Panc1 (cell line): ENCODE measurements around the gene DENND6A. TPM values are rescaled to one million over a fixed set of nuclear protein-coding genes. Genes with fewer than 3 reads are reported as not detected.

Experiments
- ATAC-seq: fragments of 200-7000 bp; cut with Tn5 transposase; 2 replicates; pipeline ENCODE4 v1.9.1; 2020; ENCODE audit warnings: mild to moderate bottlenecking, moderate library complexity
- BruUV-seq: library from RNA; stranded (reverse); fragments of 400-500 nt; replicated peaks from 2 replicates; lab custom pipeline; 2021; lab: Mats Ljungman, UMichigan
- CTCF ChIA-PET: fragments of 300-600 bp; sonication (Branson Sonifier 250); formaldehyde crosslinking; loops from one replicate; lab custom pipeline; 2022; ENCODE audit warnings: antibody characterized with exemption; lab: Charles Lee
- POLR2A ChIA-PET: fragments of 300-600 bp; sonication (Branson Sonifier 250); formaldehyde crosslinking; loops from one replicate; lab custom pipeline; 2022; ENCODE audit warnings: antibody characterized with exemption; lab: Charles Lee
- DNase-seq: peaks from one replicate; pipeline ENCODE4 v3.0.0-alpha.2; 2010; ENCODE audit warnings: low read depth, low spot score
- H3K27ac ChIP-seq: 2 replicates; pipeline ENCODE4 v1.5.1; 2011; ENCODE audit warnings: mild to moderate bottlenecking, low read length, inconsistent platforms
- H3K27me3 ChIP-seq: fragments of 200-500 bp; sonication (Bioruptor generic); 2 replicates; pipeline ENCODE4 v1.6.0; 2014; ENCODE audit warnings: low read length, inconsistent platforms; ENCODE audit not compliant: control insufficient read depth, insufficient read depth
- H3K36me3 ChIP-seq: fragments of 200-500 bp; sonication (Bioruptor generic); 2 replicates; pipeline ENCODE4 v1.5.1; 2014; ENCODE audit warnings: inconsistent platforms, mild to moderate bottlenecking, low read length, moderate library complexity; ENCODE audit not compliant: control insufficient read depth, insufficient read depth
- H3K4me1 ChIP-seq: 2 replicates; pipeline ENCODE4 v1.5.1; 2011; ENCODE audit warnings: inconsistent platforms, mild to moderate bottlenecking, low read length, moderate library complexity; ENCODE audit not compliant: control insufficient read depth, insufficient read depth
- H3K4me3 ChIP-seq, 2 experiments: 2 replicates each; pipeline ENCODE4 v1.5.1; 2011 to 2012; ENCODE audit warnings: low read depth in 2 of 2, low read length in 2 of 2, mild to moderate bottlenecking in 2 of 2, inconsistent platforms in 1 of 2, moderate library complexity in 1 of 2
- H3K9me3 ChIP-seq: fragments of 200-500 bp; sonication (Bioruptor generic); 2 replicates; pipeline ENCODE4 v1.5.1; 2014; ENCODE audit warnings: low read depth, mild to moderate bottlenecking, inconsistent platforms, low read length, moderate library complexity; ENCODE audit not compliant: control insufficient read depth, insufficient read depth
- POLR2AphosphoS5 ChIP-seq: IDR thresholded peaks from 2 replicates; pipeline ENCODE4 v1.6.1; 2012; ENCODE audit warnings: mild to moderate bottlenecking, low read depth, low read length, moderate library complexity
- SIN3A ChIP-seq: IDR thresholded peaks from 2 replicates; pipeline ENCODE4 v1.6.1; 2012; ENCODE audit warnings: low read depth, mild to moderate bottlenecking, low read length, moderate library complexity, borderline replicate concordance; ENCODE audit not compliant: insufficient read depth
- TCF7L2 ChIP-seq: IDR thresholded peaks from 2 replicates; pipeline ENCODE4 v1.6.1; 2011; ENCODE audit warnings: mild to moderate bottlenecking, low read depth, low read length, inconsistent platforms
- in situ Hi-C: cut with HindIII; loops from 2 replicates; pipeline ENCODE4 v1.10.0; 2016; ENCODE audit warnings: low sequenced_read_pairs, low pct_unique_long_range_greater_than_20kb
- intact Hi-C: fragments of 100-400 bp; cut with micrococcal nuclease; formaldehyde crosslinking; loops from one replicate; pipeline ENCODE4 v1.10.0; 2022; ENCODE audit not compliant: unreplicated experiment
- total RNA-seq: library from RNA; stranded (reverse); gene quantifications from one replicate; pipeline ENCODE4 v1.2.1, GENCODE V29; 2021; ENCODE audit not compliant: unreplicated experiment
- TF ChIP-seq, protein P1 (sequence below): fragments of 450-650 bp; IDR thresholded peaks from 2 replicates; pipeline ENCODE4 v1.5.1; 2017; ENCODE audit warnings: mild to moderate bottlenecking
- TF ChIP-seq, protein P2 (sequence below), 2 experiments: IDR thresholded peaks; 2 replicates each; pipeline ENCODE4 v1.6.1; 2011 to 2012; ENCODE audit warnings: low read depth in 2 of 2, control low read depth in 1 of 2, low read length in 1 of 2, mild to moderate bottlenecking in 1 of 2, moderate library complexity in 1 of 2; ENCODE audit not compliant: insufficient read depth in 1 of 2

DENND6A gene
- total RNA-seq, 1 experiment from 2014 or later, result 18.1 TPM

DNA sequence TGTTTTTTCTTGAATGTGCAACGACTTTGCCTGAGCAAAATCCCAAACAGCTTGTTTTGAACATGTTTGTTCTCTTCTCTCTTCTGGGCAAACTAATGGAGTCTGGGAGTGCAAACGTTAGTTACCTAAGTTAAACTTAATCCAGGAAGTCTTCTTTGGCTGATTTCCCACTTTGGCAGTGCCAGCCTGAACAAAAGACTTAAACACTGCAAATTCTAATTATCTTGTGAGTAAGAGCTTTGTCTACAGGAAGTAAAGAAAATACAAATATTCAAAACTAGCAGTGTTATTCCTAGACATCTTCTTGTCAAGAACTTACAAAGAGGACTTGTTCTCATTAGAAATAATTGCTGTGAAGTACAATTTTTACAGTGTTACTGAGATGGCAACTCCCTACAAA is 16.7 kb upstream of the DENND6A start:
- H3K4me1 ChIP-seq, result no peaks in the 10 kb centered on the region
- H3K9me3 ChIP-seq, result no peaks in the 10 kb centered on the region
- no TSS peak for BruUV-seq
- POLR2A ChIA-PET, result interaction anchor here (0.8 to 1.0 kb wide), 2 partner anchors 10 to 44 kb away, joined by 3 to 14 read pairs; no protein-coding TSS in a partner anchor
- H3K27ac ChIP-seq, result no peak overlapping the region
- intact Hi-C loops, result no loop called here
- TF ChIP-seq, protein P1, sequence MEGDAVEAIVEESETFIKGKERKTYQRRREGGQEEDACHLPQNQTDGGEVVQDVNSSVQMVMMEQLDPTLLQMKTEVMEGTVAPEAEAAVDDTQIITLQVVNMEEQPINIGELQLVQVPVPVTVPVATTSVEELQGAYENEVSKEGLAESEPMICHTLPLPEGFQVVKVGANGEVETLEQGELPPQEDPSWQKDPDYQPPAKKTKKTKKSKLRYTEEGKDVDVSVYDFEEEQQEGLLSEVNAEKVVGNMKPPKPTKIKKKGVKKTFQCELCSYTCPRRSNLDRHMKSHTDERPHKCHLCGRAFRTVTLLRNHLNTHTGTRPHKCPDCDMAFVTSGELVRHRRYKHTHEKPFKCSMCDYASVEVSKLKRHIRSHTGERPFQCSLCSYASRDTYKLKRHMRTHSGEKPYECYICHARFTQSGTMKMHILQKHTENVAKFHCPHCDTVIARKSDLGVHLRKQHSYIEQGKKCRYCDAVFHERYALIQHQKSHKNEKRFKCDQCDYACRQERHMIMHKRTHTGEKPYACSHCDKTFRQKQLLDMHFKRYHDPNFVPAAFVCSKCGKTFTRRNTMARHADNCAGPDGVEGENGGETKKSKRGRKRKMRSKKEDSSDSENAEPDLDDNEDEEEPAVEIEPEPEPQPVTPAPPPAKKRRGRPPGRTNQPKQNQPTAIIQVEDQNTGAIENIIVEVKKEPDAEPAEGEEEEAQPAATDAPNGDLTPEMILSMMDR, result no peak
- TF ChIP-seq, protein P2, sequence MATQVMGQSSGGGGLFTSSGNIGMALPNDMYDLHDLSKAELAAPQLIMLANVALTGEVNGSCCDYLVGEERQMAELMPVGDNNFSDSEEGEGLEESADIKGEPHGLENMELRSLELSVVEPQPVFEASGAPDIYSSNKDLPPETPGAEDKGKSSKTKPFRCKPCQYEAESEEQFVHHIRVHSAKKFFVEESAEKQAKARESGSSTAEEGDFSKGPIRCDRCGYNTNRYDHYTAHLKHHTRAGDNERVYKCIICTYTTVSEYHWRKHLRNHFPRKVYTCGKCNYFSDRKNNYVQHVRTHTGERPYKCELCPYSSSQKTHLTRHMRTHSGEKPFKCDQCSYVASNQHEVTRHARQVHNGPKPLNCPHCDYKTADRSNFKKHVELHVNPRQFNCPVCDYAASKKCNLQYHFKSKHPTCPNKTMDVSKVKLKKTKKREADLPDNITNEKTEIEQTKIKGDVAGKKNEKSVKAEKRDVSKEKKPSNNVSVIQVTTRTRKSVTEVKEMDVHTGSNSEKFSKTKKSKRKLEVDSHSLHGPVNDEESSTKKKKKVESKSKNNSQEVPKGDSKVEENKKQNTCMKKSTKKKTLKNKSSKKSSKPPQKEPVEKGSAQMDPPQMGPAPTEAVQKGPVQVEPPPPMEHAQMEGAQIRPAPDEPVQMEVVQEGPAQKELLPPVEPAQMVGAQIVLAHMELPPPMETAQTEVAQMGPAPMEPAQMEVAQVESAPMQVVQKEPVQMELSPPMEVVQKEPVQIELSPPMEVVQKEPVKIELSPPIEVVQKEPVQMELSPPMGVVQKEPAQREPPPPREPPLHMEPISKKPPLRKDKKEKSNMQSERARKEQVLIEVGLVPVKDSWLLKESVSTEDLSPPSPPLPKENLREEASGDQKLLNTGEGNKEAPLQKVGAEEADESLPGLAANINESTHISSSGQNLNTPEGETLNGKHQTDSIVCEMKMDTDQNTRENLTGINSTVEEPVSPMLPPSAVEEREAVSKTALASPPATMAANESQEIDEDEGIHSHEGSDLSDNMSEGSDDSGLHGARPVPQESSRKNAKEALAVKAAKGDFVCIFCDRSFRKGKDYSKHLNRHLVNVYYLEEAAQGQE (IDR thresholded peaks at IDR 0.05; ENCODE audit: insufficient read depth in 1 of 2, low read depth in 2 of 2, low read length in 1 of 2), result no peak
- no peak for TF ChIP-seq TCF7L2
- no peak for TF ChIP-seq POLR2AphosphoS5
- no peak for TF ChIP-seq SIN3A
- H3K4me3 ChIP-seq, result no peak overlapping the region
- in situ Hi-C loops, result no loop called here
- H3K36me3 ChIP-seq, result no peaks in the 10 kb centered on the region
- CTCF ChIA-PET, result no interaction called here
- DNase-seq (no peak), ATAC-seq (no peak)
- no peaks in the 10 kb centered on the region for H3K27me3 ChIP-seq

- Histone ChIP-seq H3K36me3 (no peaks in the 10 kb centered on the region), H3K4me3 (no peak overlapping the region), H3K27me3 (no peaks in the 10 kb centered on the region), H3K27ac (no peak overlapping the region), H3K9me3 (no peaks in the 10 kb centered on the region), H3K4me1 (no peaks in the 10 kb centered on the region)
- BruUV-seq, result no TSS peak
- POLR2A ChIA-PET, result interaction anchor here (0.8 to 1.0 kb wide), 2 partner anchors 10 to 45 kb away, joined by 3 to 14 read pairs; no protein-coding TSS in a partner anchor
- TF ChIP-seq SIN3A, result no peak
- no peak for TF ChIP-seq TCF7L2
- TF ChIP-seq, protein P1, result no peak
- TF ChIP-seq, protein P2 (IDR thresholded peaks at IDR 0.05; ENCODE audit: insufficient read depth in 1 of 2, low read depth in 2 of 2, low read length in 1 of 2), result no peak
- no peak for TF ChIP-seq POLR2AphosphoS5
- intact Hi-C loops, result no loop called here
- DNase-seq, result no peak
- no peak for ATAC-seq
- CTCF ChIA-PET, result no interaction called here
- in situ Hi-C loops, result no loop called here
Measured at GRCh38 chr3:57709031-57709430, 16.2 kb upstream of the DENND6A start.
